Kidney glomerular epithelial cell (primary cell): Measurements from ENCODE around the gene LEPROT.
"Not testable (repeated sequence)": the region's sequence is repeated elsewhere in the genome, so short reads cannot be mapped to it uniquely, and the experiment has no call there.

Experiments
- DNase-seq: peaks from one replicate; lab custom pipeline; 2025; lab: John Stamatoyannopoulos, UW

Gene LEPROT, protein sequence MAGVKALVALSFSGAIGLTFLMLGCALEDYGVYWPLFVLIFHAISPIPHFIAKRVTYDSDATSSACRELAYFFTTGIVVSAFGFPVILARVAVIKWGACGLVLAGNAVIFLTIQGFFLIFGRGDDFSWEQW

DNA sequence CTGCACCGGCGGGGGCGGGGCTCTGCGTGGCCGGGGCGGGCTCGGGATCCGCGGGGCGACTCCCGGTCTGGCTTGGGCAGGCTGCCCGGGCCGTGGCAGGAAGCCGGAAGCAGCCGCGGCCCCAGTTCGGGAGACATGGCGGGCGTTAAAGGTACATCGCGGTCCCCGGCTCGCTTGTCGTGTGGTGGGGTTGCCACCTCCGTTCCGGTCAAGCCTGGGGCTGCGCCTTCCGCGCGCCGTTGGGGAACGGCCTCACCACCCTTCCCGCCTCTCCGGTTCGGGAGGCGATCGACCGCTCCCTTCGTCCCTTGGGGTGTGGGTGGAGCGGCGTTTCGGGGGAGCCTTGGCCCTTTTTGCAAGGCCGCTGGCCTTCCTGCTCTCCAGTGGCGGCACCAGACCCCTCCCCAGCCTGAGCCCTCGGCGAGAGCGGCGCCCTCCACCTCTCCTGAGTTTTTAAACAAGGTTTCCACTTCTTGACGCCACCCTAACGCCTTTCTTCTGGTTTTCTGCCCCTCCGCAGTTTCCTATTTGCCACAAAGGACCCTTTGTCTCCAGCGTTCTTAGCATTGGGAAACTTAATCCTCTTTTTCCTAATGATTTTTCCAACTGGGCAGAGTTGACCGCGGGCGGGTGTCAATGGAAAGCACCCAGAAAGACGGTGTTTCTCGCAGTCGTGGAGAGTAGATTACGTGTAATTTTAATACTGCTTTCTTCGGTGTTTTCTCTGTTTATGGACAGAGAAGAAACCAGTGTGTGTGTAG, at the start of gene LEPROT, which contains the start of gene LEPR:
TSS of gene LEPROT (plus strand) at position 79 of the 761 bp plus-strand sequence. CDS start at position 136, 57 bp downstream.
TSS of gene LEPR (plus strand) at position 79 of the 761 bp plus-strand sequence. CDS start 144,898 bp downstream, outside the sequence.
- DNase-seq, result no peak

DNA sequence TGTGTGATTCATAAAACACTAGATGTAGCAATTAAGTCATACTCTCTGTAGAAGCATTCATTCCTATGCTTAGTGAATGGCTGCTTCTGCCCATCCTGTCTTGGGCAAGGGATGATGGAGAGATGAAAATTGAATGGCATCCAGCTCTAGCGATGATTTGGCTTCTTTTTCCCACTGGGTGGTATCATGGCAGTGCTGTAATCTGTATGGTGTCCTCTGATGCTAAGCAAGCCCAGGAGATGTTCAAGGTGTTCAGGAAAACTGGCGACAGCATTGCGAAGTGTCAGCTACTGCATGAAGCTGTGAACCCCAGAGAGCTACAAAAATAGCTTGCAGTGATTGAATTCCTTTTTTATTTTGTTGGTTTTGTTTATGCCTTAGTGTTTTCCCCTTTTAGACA, 48.9 kb upstream of the LEPROT start:
- no peak for DNase-seq

DNA sequence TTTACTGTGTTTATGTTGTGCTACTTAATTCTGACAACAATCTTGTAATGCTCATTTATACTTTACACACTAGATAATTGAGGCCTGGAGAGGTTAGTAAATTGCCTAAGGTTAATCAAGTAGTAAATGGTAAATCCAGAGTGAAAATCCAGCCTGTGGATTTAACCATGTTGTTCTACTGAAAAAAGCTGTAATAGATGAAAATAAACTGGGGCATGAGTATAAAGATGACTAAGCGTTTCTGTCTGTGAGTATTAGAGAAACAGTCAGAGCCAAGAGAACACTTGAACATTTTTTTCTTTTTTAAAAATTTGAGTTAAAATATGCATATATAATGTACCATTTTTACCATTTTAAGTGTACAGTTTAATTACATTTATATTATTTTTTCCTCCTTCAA, 47.9 kb upstream of the LEPROT start:
- DNase-seq, result peak; percentile 4

DNA sequence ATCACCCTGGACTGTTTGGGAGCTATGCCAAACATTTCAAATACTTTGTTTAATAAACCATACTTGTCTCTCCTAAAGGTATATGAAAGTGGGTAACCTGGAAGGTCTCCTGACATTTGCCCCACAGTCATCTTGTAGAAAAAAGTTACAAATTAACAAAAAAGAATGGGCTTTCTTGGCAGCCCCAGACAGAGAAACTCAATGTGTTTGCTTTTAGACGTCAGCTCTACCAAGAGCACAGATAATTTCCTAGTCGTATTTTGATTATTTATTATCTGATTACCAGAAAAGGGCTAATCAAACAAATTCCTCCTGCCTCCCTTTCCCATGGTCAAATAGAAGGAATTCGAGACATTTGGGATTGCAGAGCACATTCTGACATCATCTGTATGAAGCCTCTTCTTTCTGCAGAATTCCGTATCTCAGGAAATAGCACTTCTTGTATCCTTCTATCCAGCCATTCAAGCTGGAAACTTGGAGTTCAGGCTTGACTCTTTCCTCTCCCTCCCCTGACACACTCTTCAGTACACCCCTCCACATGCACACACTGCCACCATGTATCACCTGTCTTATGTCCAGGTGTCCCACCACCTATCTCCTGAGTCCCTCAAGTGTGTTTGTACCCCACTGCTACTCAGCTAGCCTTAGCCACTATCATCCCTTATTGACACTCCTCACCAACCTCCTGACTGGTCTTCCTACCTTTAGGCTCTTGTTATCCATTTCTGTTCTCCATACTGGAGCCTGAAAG, 42.8 kb upstream of the LEPROT start:
- no peak for DNase-seq

DNA sequence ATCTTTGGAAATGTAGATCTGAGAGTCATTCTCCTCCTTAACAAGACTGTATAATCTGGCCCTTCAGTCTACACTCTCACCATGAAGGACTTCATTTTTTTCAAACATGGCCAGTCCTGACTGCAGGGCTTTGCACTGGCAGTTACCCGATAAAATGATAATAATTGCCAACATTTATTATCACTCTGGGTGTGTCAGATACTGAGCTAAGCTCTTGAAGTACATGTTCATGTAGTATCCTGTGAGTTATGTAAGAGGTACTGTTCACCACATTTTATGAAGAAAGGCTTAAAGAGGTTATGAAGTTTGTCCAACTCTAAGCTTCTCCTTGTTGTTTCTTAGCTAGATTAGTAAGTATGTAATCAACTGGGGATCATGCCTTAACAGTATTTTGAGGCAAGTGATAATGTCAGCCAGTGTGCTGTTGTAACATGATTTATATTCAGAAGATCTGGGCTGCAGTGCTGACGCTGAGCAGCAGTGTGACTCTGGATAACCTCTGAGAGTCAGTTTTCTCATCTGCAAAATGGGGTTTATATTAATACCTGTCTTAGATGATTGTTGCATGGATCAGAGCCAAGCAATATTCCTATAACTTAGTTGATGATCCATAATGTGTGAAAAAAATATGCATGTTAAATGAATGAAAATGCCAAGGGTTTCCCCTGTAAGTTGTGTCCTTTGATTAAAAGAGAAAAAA, 42.1 kb upstream of the LEPROT start:
- DNase-seq, result no peak

DNA sequence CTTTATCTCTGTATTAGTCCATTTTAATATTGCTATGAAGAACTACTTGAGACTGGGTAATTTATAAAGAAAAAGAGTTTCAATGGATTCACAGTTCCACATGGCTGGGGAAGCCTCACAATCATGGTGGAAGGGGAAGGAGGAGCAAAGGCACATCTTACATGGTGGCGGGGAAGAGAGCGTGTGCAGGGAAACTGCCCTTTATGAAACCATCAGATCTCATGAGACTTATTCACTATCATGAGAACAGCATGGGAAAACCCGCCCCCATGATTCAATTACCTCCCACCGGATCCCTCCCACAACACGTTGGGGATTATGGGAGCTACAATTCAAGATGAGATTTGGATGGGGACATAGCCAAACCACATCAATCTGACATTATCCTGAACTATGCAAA, 36.0 kb upstream of the LEPROT start:
- DNase-seq, result not testable (repeated sequence)

DNA sequence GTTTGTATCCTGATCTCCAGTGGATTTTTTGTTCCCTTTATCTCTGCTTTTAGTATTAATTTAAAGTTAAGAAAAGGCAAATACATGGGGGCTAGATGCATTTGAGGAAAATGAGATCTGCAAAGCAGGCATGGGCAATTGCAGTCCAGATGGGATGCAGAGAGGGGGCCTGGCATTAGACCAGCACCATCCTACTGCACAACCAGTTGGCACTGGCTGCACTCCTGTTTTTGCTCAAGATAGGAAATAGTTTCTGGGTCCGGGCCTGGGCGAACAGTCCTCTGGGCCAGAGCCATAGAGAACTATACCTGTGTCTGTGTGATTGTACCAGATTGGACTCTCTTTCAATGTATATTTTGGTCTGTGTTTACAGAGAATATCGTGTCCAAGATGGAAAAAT, 34.0 kb upstream of the LEPROT start:
- no peak for DNase-seq

DNA sequence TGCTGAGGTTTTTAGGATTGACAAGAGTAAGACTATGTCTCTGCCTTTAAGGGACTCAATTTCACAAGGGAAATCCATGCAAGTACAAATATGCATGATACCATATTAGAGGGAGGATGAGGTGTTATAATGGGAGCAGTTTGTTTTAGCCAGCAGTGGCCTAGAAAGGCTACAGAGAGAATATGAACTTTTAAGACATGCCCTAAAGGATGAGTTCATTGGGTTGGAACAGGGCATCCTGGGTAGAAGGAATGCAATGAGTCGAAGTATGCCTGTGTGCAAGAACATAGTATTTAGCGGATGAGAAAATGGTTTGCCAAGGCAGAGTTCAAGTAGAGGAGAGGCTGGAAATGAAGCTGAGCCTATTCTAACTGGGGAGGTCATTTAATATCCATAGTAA, 32.6 kb upstream of the LEPROT start:
- peak; percentile 20 for DNase-seq

DNA sequence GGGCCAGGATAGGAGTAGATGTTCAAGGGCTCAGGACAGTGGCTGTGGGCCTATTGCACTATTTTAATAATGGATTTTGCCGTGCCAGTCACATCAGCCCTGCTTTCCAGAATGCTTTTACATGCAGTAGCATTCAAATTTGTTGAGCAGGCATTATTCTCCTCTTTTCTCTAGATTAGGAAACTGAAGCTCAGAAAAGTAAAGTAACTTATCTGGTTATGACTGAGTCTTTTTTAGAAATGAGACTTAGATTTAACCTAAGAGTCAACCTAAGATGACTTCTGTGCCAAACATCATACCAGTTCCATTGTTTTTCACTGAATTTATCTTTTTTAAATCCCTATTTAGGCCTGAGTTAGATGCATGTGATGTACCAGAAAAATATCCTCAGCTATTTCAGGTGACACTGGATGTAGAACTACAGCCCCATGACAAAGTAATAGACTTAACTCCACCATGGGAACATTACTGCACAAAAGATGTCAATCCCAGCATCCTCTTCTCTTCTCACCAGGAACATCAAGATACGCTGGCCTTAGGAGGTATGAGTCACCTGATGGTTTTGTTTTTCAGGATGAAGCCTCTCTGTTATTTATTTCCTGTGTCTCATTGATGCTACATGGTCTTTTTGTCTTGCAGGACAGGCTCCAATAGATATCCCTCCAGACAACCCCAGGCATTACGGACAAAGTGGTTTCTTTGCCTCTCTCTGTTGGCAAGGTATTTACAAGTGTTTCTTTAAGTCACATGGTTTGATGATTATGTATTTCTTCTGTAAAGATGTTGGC, 31.4 kb upstream of the LEPROT start:
- DNase-seq, result no peak

DNA sequence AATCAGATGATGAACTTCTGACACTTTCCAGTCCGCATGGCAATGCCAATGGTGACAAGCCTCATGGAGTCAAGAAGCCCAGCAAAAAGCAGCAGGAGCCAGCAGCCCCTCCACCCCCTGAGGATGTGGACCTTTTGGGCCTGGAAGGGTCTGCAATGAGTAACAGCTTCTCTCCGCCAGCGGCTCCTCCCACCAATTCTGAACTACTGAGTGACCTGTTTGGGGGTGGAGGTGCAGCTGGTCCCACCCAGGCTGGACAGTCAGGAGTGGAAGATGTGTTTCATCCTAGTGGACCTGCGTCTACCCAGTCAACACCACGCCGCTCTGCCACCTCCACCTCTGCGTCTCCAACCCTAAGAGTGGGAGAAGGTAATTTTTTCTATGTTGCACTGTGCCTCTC, 28.0 kb upstream of the LEPROT start:
- no peak for DNase-seq

DNA sequence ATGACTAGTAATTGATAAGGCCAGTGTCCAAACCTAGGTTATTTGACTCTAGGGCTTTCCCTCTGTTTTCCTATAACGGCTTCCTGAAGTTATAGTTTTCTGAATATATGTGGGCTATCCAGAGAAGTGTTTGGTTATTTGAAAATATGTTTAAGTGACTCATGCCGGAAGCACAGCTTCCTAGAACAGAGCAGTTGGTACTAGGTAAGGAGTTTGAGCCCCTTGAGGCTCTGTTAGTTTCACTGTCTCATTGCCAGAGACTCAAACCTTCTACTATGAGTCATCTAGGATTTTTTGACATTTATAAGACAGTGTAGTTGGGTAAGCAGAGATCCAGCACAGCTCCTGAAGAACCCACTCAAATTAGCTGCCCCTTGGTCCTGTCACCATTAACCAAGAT, 27.1 kb upstream of the LEPROT start:
- DNase-seq, result peak; percentile 30

DNA sequence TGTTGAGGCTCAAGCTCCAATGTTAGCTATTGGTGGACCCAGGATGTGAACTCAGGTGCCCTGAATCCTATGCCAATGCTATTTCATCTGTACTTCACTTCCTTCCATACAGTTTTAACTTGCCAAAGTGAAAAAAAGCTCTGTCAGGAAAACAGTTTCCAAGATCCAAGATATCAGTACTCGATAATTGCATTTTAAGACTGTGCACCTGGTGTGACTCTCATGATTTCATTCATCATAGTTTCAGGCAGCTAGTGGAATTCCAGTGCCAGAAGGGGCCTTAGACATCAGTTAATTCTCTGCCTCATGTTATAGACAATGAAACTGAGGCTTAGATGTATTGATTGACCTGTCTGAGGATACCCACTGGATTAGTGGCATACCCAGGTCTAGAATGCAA, 26.5 kb upstream of the LEPROT start:
- DNase-seq, result no peak

DNA sequence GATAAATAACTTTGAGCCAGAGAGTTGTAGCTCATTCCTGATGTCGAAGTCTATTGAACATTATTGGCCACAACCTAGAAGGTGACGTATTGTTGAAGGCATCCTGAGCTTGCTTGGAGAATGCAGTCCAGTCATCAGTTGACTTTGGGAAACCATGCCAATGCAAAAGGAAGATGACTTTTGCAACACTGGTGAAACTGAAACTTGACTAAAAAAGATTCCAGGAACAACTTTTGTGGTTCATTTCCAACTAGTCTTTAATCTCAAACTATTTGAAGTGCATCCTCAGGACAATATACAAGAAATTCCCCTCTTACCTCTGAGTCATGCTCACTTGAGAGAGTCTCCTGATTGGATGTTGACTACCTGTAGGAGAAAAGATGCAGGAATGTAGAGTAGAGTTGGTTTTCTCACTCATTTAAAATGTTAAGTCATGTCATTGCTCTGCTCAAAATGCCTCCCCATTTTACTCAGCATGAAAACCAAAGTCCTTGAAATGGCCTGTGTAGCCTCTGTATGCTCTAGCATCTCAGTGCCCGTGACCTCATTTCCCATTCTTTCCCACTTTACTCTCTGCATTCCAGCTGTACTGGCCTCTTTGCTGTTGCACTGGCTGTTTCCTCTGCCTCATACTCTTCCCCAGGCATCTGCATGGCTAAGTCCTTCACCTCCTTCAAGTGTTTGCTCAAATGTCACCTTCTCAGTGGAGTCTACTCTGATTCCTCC, 24.4 kb upstream of the LEPROT start:
- peak; percentile 55 for DNase-seq

DNA sequence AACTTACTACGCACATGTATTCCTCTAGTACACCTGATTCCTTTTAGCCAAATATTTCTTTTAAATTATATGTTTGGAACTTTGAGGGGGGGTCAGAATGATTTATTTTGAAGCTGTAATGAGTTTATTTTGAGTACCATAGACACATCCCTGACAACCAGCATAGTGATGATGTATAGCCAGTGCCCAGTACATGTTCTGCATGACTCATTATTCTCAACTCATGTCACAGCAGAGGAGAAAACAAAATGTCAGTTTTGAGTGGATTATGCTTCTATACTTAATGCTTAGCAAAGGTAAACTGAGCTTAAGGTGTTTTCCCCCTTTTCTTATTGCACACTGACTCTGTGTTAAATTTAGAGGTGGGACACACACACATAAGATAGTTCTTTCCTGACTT, 22.4 kb upstream of the LEPROT start:
- DNase-seq, result no peak

DNA sequence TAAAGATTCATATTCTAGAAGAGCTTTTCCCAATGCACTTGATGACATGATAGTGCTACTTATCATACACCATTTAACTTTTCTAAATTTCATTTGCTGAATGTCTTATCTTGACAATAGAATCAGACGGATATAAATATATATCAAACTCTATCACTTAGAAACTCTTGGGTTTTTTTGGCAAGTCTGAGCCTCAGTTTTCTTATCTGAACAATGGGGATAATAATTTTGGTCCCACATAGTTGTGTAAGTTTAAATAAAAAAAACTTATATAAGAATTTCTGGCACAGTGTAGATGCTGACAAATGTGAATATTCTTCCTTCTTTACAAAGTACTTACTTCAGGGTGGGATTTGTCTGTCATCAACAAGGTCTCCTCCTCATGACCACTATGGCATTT, 21.5 kb upstream of the LEPROT start:
- no peak for DNase-seq

DNA sequence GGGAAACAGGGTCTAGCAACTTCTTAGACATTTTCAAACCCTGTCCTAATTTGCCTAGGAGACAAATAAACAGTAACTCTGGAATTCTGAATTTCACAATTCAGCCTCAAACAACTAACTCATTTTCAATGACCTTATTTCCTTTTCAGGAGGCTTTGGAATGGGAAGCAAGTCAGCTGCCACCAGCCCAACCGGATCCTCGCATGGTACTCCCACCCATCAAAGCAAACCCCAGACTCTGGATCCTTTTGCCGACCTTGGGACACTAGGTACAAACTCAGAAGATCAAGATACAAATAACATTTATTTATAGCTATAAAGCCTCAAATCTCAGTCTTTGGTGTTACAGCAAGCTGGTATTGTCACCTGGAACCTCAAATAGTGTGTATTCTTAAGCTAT, 18.9 kb upstream of the LEPROT start:
- DNase-seq, result no peak

DNA sequence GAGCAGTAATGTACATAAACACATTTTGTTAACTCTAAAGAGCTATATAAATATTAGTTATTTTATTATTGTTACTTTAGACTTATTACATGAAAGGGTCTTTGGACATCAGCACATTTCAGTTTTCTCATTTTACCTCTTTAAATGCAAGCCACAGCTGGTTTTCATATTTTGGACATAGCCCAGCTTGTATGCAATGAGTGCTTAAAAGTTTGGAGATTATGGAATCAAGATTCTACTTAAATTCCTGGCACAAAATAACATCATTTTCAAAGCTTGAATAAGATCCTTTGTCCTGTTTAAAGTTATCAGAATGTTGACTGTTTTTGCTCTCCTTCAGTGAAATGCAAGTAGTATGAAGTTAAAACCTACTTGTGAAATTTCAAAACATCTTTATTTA, 15.5 kb upstream of the LEPROT start:
- no peak for DNase-seq

DNA sequence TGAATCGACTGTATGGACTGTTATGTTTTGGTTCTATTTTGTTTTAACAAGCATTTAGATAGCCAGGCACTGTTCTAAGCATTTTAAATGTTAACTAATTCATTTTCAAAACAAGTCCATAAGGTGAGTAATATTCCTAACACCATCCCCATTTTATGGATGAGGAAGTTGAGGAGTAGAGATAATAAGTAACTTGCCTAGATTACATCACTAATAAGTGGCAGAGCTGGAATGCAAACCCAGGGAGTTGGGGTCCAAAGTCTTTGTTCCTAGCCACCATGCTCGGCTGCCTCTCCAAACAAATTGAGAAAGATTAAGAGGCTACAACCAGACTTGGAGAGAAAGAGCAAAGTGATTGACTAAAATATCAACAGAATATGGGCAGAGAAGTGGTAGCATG, 12.6 kb upstream of the LEPROT start:
- peak; percentile 80 for DNase-seq

DNA sequence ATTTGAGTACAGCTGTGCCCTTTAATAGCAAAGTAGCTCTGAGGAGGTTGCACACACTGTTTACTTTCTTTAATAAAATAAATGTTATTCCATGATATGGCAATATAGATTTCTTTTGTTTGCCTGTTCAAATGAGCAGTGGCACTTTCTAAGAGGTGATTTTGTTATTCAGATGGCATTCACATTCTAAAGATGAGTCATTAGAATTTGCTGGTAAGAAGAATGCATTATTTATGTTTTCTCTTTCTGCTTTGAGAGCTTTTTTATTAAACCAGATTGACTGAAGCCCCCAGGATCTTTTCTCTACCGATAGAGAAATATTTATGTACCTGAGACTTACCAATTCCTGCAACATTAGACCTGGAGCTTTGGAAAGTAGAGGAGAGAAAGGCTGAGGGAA, 11.2 kb upstream of the LEPROT start:
- peak; percentile 33 for DNase-seq

DNA sequence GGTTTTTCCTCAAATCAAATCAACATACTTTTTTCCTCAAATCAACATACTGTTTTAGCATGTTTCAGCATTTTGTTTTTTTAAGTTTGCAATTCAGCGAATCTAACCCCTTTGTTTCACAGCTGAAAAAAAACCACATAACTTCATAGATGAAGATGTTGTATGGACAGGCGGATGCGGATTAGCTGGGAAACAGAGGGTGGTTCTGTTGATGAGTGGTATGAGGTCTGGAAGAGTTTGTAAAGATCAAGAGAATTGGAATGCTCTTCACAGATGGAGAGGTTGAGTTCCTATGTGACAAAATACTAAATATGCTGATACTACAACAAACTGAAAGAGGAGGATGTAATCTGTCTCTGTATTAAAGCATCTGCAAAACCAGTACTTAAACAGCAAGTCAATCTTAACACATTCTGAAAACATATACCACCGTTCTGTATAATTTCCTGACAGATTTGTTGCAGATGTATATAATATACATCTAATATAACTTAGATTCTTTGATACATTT, 10.6 kb upstream of the LEPROT start:
- no peak for DNase-seq
